NCI-H2196 (cell line): ENCODE results near the gene METTL26.

Experiments
- DNase-seq: peaks from one replicate; lab custom pipeline; 2025; ENCODE audit not compliant: unreplicated experiment; lab: John Stamatoyannopoulos, UW

Gene METTL26

GRCh38 chr16:674968-675883 is 39.1 kb upstream of the METTL26 start, which contains the start of gene RHBDL1:
RHBDL1 (plus strand) TSS chr16:675671; CDS start chr16:675791, 120 bp downstream.
- DNase-seq, result no peak

- DNase-seq, result no peak
Measured at GRCh38 chr16:674214-674881, 38.2 kb upstream of the METTL26 start.

- no peak for DNase-seq
Measured at GRCh38 chr16:673399-673991, 37.4 kb upstream of the METTL26 start.

GRCh38 chr16:672851-673250 is 36.7 kb upstream of the METTL26 start:
- DNase-seq, result no peak

GRCh38 chr16:672371-672770 is 36.3 kb upstream of the METTL26 start:
- DNase-seq, result no peak

GRCh38 chr16:671353-672131 is 35.4 kb upstream of the METTL26 start:
- no peak for DNase-seq

- DNase-seq, result no peak
Measured at GRCh38 chr16:670485-671352, 34.6 kb upstream of the METTL26 start.

GRCh38 chr16:669666-670065 is 33.6 kb upstream of the METTL26 start:
- DNase-seq, result no peak

GRCh38 chr16:668519-669171 is 32.5 kb upstream of the METTL26 start:
- no peak for DNase-seq

- peak; percentile 95 for DNase-seq
Measured at GRCh38 chr16:667780-668518, 31.8 kb upstream of the METTL26 start, which contains the start of gene RHOT2. RHOT2 (plus strand) TSS chr16:668132; CDS start chr16:668200, 68 bp downstream.

GRCh38 chr16:667113-667779 is 31.1 kb upstream of the METTL26 start:
- DNase-seq, result no peak

GRCh38 chr16:666572-666971 is 30.5 kb upstream of the METTL26 start:
- no peak for DNase-seq

- no peak for DNase-seq
Measured at GRCh38 chr16:662597-662996, 26.5 kb upstream of the METTL26 start.

- DNase-seq, result no peak
Measured at GRCh38 chr16:662095-662494, 26.0 kb upstream of the METTL26 start.

- DNase-seq, result no peak
Measured at GRCh38 chr16:661184-661821, 25.2 kb upstream of the METTL26 start.

GRCh38 chr16:660459-661183 is 24.5 kb upstream of the METTL26 start:
- DNase-seq, result peak; percentile 96

- DNase-seq, result no peak
Measured at GRCh38 chr16:660132-660458, 24.0 kb upstream of the METTL26 start.
